OCI-LY7 (cell line): ENCODE data around the gene CMPK2.

Source experiments
- EZH2phosphoT487 ChIP-seq: fragments of 200-600 bp; sonication (generic); IDR thresholded peaks from 2 replicates; pipeline ENCODE4 v1.6.1; 2018; ENCODE audit warnings: low read depth, borderline replicate concordance, mild to moderate bottlenecking, mixed run types, antibody characterized with exemption, low read length, moderate library complexity, mixed read lengths
- TF ChIP-seq, protein P1 (sequence below): fragments of 200-600 bp; sonication (generic); conservative IDR thresholded peaks from 2 replicates; pipeline ENCODE4 v1.5.1; 2014; ENCODE audit warnings: mild to moderate bottlenecking, antibody characterized with exemption, low read length, moderate library complexity, mixed read lengths

DNA sequence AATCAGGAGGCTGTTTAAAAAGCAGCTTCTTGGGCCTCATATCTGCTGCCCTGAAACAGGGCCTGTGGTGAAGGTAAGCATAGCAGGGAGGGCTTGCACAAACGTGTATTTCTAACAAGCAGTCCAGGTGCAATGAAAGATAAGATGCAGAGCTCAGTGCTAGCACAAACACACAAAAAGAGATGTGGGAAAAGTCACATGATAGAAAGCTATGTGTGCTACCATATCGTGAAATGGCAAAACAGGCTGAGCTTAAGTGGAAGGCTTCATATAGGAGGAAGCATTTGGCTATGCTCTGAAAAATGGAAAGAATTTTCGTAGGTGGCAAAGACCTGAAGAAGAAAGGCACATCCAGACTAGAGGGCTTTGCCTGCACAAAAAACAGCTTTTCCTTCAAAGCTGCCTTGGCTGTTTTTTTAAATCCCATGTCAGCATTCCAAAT lies 22.1 kb upstream of the CMPK2 start:
- TF ChIP-seq, protein P1, sequence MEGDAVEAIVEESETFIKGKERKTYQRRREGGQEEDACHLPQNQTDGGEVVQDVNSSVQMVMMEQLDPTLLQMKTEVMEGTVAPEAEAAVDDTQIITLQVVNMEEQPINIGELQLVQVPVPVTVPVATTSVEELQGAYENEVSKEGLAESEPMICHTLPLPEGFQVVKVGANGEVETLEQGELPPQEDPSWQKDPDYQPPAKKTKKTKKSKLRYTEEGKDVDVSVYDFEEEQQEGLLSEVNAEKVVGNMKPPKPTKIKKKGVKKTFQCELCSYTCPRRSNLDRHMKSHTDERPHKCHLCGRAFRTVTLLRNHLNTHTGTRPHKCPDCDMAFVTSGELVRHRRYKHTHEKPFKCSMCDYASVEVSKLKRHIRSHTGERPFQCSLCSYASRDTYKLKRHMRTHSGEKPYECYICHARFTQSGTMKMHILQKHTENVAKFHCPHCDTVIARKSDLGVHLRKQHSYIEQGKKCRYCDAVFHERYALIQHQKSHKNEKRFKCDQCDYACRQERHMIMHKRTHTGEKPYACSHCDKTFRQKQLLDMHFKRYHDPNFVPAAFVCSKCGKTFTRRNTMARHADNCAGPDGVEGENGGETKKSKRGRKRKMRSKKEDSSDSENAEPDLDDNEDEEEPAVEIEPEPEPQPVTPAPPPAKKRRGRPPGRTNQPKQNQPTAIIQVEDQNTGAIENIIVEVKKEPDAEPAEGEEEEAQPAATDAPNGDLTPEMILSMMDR = no peak
- TF ChIP-seq EZH2phosphoT487 = no peak
